Right ventricle myocardium inferior (tissue), 1 donor: ENCODE measurements around the gene LGALS3BP. TPM values are rescaled to one million over a fixed set of nuclear protein-coding genes. Genes with fewer than 3 reads are reported as not detected.
A peak's percentile ranks its signal among the peaks of the same experiment; 100 is the strongest.
"Not testable (repeated sequence)": the region's sequence is repeated elsewhere in the genome, so short reads cannot be mapped to it uniquely, and the experiment has no call there.

Source experiments
- ATAC-seq: fragments of 200-7000 bp; cut with Tn5 transposase; one replicate; pipeline ENCODE4 v1.9.1; 2020; ENCODE audit warnings: mild to moderate bottlenecking, moderate library complexity
- DNase-seq: peaks from one replicate; pipeline ENCODE4 v3.0.0; 2021; ENCODE audit errors: missing footprints
- intact Hi-C: fragments of 100-400 bp; cut with DNase I; formaldehyde crosslinking; loops from one replicate; pipeline ENCODE4 v1.11.0; 2022
- total RNA-seq: library from RNA; stranded (reverse); fragmentation: NEBNext Ultra II Directional; extraction: Animal tissue kit (Norgen Biotek cat#: 25700); gene quantifications from one replicate; pipeline ENCODE4 v1.2.1, GENCODE V29; 2021
- donor health status: DM: no; HTN: yes; CAD: no; lungs with severe emphysema.

The LGALS3BP gene
- total RNA-seq, 1 donor from 2014 or later, result 611 TPM

- no peak for ATAC-seq
- intact Hi-C loops, result no loop called here
- DNase-seq, result no peak
Measured at GRCh38 chr17:78954684-78955083, 25.0 kb downstream of the LGALS3BP start.

DNA sequence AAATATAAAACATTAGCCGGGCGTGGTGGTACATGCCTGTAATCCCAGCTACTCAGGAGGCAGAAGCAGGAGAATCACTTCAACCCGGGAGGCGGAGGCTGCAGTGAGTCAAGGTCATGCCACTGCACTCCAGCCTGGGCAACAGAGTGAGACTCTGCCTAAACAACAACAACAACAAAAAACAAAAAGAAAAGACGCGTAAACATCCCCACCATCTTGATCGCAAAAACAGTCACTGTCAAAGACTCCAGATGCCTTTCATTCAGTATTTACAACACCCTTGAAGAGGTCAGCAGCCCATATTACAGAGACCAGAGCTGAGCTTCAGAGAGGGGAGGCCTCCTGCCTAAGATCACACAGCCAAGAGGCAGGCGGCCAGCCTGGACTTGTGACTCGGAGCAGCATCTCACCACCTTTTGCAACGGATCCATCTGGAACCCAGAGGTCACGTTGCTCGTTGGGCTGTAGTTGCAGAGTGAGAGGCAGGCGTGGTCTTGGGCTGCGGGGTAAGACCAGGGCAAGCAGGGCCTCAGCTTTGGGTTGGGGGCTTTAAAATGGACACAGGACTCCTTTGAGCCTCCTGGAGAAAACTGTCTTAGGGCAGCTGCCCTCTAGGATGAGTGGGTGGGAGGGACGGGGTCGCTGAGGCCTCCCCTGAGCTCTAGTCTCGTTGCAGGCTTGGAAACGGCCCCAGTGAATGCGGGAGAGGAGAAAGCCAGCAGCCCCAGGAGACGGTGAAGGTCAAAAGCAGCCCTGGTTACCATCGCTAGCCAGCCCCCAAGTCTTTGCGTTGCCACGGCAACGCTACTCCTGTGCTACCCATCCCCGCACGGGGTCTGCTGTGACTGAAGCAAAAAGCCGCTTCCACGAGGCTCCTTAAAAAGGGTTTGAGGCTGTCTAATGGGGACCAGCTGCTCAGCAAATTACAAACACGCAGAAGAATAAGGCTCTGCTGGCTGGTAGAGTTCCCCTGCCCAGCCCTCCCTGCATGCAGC, 26.1 kb downstream of the LGALS3BP start:
- intact Hi-C loops, result no loop called here
- no peak for DNase-seq
- peak; percentile 33 for ATAC-seq

DNA sequence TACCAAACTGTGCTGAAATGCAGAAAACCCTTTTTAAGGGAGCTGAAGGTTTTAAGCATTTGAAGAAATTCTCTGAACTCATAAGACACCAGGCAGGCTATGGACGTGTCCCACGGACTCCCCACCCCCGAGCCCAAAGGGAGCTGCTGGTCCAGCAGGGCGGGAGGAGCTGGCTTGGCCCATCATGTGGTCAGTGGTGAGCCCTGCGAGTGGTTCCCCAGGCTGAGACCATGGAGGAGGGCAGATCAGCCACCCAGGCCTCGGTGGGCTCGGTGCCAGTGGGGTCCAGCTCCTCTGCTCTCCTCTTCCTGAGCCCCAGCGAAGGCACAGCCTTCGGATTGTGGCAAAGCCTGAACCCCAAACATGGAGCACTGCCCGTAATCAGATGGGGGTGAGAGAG, 27.0 kb downstream of the LGALS3BP start:
- DNase-seq (no peak), ATAC-seq (no peak)
- intact Hi-C loops, result no loop called here

GRCh38 chr17:78951967-78952551, 27.7 kb downstream of the LGALS3BP start:
- ATAC-seq (peak; percentile 63), DNase-seq (no peak)

DNA sequence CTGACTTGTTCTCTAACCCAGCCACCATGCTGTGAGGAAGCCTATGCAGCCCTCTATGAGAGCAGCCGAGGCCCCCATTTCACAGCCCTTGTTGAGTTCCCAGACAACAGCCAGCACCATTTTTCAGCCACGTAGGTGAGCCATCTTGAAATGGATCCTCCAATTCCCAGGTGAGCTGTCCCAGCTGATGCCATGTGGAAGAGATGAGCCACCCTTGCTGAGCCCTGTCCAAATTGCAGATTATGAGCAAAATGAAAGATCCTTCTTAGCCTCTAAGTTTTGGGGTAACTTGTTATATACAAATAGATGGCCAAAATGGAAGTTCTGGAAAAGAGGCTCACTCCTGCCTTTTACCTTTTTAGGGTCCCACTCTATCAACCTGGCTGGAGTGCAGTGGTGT, 28.9 kb downstream of the LGALS3BP start:
- intact Hi-C loops, result no loop called here
- DNase-seq (no peak), ATAC-seq (no peak)

More at GRCh38 chr17:78951967-78952551, 27.7 kb downstream of the LGALS3BP start:
- intact Hi-C loops, result no loop called here

DNA sequence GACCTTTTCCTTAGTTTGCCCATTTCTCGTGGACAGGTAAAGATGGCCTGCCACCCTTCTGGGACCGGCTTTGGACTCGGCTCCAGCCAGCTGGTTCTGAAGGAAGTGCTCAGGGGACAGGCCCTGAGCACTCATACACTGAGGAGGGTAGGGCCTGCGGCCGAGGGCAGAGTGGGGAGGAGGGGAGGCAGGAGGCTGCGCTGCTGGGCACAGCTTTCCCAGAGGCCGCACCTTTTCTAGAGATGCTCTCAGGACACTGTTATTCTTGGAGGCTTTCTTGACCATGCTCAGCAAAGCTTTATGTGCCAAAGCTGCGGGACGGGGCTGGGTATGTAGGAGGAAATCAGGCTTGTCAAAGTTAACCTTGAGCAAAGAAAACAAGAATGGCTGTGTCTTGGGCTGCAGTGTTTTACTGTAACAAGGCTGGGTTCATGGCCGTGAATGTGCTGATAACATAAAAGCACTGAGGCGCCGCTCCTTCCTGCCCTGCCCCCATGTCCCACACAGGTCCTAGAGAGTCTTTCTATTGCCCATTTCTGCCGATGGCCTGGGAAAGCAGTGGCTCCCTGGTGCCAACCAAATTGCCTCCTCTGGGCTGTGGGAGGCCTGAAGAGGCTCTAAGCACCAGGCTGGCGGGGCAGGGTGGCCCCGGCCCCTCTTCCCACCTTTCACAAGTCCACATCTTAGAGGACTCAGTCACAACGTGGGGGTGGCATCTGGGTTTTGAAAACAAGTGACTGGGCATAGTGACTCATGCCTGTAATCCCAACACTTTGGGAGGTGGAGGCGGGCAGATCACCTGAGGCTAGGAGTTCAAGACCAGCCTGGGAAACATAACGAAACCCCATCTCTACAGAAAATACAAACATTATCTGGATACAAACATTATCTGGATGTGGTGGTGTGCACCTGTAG, 32.2 kb downstream of the LGALS3BP start:
- no peak for DNase-seq
- intact Hi-C loops, result no loop called here
- no peak for ATAC-seq

DNA sequence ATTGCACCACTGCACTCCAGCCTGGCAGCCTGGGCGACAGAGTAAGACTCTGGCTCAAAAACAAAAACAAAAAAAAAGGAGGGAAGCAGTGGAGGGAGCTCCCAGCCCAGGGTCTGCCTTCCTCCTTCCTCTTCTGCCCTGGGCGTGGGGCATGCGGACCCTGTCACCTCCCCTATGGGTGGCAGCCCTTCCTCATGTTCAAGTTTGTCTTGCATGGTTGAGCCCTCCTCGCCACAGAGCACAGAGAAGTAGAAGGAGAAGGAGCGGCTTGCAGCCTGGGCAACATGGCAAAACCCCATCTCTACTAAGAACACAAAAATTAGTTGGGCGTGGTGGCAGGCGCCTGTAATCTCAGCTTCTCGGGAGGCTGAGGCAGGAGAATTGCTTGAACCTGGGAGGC, 33.1 kb downstream of the LGALS3BP start:
- DNase-seq (no peak), ATAC-seq (no peak)
- intact Hi-C loops, result no loop called here

- intact Hi-C loops, result no loop called here
- no peak for ATAC-seq
- no peak for DNase-seq
Measured at GRCh38 chr17:78946131-78946530, 33.6 kb downstream of the LGALS3BP start.

GRCh38 chr17:78945455-78945854, 34.3 kb downstream of the LGALS3BP start:
- intact Hi-C loops, result not testable (repeated sequence)

GRCh38 chr17:78944956-78945355, 34.8 kb downstream of the LGALS3BP start:
- DNase-seq, result no peak
- no peak for ATAC-seq
- intact Hi-C loops, result no loop called here

More at GRCh38 chr17:78945455-78945854, 34.3 kb downstream of the LGALS3BP start:
- not testable (repeated sequence) for DNase-seq, ATAC-seq

GRCh38 chr17:78944026-78944425, 35.7 kb downstream of the LGALS3BP start:
- intact Hi-C loops, result no loop called here
- ATAC-seq (no peak), DNase-seq (no peak)

DNA sequence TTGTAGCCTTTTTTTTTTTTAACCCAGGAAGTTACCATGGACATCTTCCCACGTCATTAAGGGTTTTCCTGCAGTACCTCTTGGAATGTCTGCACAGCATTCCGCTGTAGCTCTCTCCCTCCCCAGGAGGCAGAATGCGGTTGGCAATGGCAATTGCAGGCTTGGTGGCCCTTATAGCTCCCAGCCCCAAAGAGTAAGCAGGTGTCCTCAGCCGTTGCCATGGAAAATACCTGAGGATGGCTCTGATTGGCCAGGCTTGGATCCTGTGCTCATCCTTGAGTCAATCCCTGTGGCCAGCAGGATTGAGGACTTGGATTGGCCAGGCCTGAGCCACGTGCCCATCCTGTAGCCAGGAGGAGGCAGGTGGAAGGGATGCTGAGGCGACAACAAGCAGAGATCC, 39.0 kb downstream of the LGALS3BP start:
- intact Hi-C loops, result no loop called here
- DNase-seq (no peak), ATAC-seq (no peak)

- ATAC-seq, result no peak
- no peak for DNase-seq
- intact Hi-C loops, result no loop called here
Measured at GRCh38 chr17:78940258-78940657, 39.5 kb downstream of the LGALS3BP start.

- ATAC-seq, result no peak
- intact Hi-C loops, result no loop called here
- DNase-seq, result no peak
Measured at GRCh38 chr17:78939615-78940014, 40.1 kb downstream of the LGALS3BP start.

DNA sequence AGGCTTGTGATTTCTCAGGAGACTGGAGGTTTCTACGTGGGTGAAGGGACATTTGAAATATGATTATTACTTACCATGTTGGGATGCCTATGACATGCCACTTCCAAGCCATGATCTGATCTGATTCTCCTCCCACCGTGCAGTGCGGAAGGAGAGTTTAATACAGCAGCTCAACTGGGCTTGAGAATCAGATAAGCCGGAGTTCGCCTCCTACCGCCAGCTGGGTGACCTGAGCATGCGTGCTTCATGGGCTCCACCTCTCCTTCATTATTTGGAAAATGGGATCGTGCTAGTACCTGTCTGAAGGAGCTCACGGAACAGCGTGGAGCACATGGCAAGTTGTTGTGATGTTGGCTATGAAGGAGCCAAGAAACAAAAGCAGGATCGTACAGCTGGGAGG, 42.2 kb downstream of the LGALS3BP start:
- intact Hi-C loops, result no loop called here
- DNase-seq (no peak), ATAC-seq (no peak)

GRCh38 chr17:78935419-78936323, 44.1 kb downstream of the LGALS3BP start:
- DNase-seq (no peak), ATAC-seq (peak; percentile 29)
- intact Hi-C loops, result no loop called here

DNA sequence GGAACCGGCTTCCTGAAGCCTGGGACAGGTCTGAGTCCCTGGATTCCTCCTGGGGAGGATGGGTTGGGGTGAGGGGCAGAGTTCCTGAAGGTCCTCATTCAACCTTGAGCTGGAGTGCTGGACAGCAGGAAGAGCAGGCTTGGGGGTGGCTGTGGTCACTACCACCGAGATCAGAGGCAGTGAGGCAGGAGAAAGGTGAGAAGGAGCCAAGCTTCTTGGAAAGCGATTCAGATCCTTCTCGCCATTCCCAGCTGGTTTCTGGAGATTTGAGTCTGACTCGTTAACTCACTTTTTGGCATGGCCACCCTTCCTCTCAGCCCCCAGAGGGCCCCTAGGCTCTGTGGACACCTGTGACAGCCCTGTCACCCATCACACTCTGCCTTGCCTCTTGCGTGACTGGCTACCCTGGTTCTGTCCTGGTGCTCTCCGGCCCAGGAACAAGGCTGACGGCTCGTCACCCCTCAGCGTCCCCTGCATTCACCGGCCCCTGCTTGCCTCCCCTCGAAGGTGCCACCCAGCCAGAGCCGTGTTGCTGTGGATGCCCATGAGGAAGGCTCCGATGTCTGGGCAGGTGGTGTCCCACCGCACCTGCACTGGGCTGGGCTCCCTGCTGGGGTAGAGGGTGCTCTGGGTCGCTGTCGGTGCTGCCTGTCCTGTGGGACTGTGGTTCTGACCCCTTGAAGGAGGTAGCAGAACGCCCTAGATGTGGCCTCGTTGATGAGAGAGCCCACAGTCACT, 44.9 kb downstream of the LGALS3BP start:
- peak; percentile 60 for DNase-seq
- intact Hi-C loops, result loop anchor here (1.0 kb wide), 1 partner anchor 94 kb away; no protein-coding TSS in a partner anchor
- no peak for ATAC-seq
